Muscle layer of colon (tissue), 2 donors: Measurements from ENCODE around the gene CCBE1.

ENCODE experiments used
- H3K27ac ChIP-seq: one replicate; pipeline ENCODE4 v1.7.0; 2013; ENCODE audit warnings: low read depth, mild to moderate bottlenecking, low read length, moderate library complexity
- H3K27me3 ChIP-seq, 2 donors: one replicate each; pipeline ENCODE4 v1.7.0; 2013; ENCODE audit warnings: low read length in 2 of 2, mild to moderate bottlenecking in 2 of 2; ENCODE audit not compliant: insufficient read depth in 2 of 2, control insufficient read depth in 1 of 2
- H3K36me3 ChIP-seq: one replicate; pipeline ENCODE4 v1.7.0; 2013; ENCODE audit warnings: mild to moderate bottlenecking, low read length; ENCODE audit not compliant: insufficient read depth
- H3K4me1 ChIP-seq: one replicate; pipeline ENCODE4 v1.7.0; 2013; ENCODE audit warnings: mild to moderate bottlenecking, low read length; ENCODE audit not compliant: insufficient read depth
- H3K4me3 ChIP-seq, 2 donors: one replicate each; pipeline ENCODE4 v1.7.0; 2013; ENCODE audit warnings: low read length in 2 of 2, low read depth in 1 of 2, mild to moderate bottlenecking in 1 of 2, moderate library complexity in 1 of 2
- H3K9ac ChIP-seq: one replicate; pipeline ENCODE4 v1.7.0; 2013; ENCODE audit warnings: low read length
- H3K9me3 ChIP-seq: one replicate; pipeline ENCODE4 v1.7.0; 2013; ENCODE audit warnings: mild to moderate bottlenecking, low read length
- donor health status: abdominal sarcoma.
- donor health status: Adenocarcinoma of cecum.

CCBE1 gene

DNA sequence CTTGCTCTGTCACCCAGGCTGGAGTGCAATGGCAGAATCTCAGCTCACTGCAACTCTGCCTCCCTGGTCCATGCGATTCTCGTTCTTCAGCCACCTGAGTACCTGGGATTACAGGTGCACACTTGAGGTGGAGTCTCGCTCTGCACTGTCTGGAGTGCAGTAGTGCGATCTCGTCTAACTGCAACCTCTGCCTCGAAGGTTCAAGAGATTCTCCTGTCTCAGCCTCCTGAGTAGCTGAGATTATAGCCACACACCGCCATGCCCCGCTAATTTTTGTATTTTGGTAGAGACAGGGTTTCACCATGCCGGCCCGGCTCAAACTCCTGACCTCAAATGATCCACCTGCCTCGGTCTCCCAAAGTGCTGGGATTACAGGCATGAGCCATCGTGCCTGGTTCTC is 83.3 kb downstream of the CCBE1 start:
- no peaks in the 10 kb centered on the region for H3K36me3 ChIP-seq
- no peak overlapping the region for H3K27ac ChIP-seq
- H3K4me1 ChIP-seq, result peaks cover 41% of the 10 kb centered on the region
- no peak overlapping the region for H3K9ac ChIP-seq
- H3K27me3 ChIP-seq, result no peaks in the 10 kb centered on the region
- H3K9me3 ChIP-seq, result no peaks in the 10 kb centered on the region
- H3K4me3 ChIP-seq, result no peak overlapping the region

DNA sequence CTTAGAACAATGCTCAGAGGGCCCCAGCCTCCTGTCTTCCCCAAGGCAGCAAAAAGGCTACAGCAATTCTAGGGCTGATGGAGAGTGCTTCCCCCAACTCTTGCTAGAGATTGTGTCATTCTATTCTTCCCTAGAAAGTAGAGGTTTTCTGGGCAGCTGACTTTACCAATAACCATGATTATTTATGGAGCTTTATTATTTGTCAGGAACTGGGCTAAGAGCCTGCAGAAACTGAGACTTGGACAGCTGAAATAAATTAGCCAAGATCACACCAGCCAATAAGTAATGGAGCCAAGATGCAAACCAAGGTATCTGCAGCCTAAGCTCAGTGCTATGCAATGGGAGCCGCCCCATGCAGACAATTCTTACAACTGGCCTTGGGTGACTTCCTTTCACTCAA is 84.8 kb downstream of the CCBE1 start:
- no peak overlapping the region for H3K9ac ChIP-seq
- H3K36me3 ChIP-seq, result no peaks in the 10 kb centered on the region
- no peak overlapping the region for H3K4me3 ChIP-seq
- H3K9me3 ChIP-seq, result no peaks in the 10 kb centered on the region
- peaks cover 39% of the 10 kb centered on the region for H3K4me1 ChIP-seq
- no peak overlapping the region for H3K27ac ChIP-seq
- no peaks in the 10 kb centered on the region for H3K27me3 ChIP-seq

- H3K4me1 ChIP-seq, result peaks cover 42% of the 10 kb centered on the region
- no peak overlapping the region for H3K27ac ChIP-seq
Observed at GRCh38 chr18:59610546-59611140, 86.6 kb downstream of the CCBE1 start.

DNA sequence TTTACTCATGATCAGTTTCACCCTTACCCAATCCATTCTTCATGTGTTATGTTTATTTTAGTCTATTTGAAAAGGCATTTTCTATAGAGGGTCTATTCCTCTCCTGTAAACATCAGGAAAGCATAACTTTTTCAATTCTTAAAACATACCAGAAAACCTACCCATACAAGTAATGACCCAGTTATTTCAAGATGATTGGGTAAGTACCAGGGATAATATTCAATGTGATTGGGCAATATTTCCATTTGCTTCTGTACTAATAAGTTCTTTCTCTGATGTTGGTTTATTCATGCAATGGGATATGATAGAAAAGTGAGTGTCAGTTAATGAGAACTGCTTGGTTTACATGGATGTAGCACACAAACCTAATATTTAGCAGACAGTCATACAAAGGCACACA is 87.6 kb downstream of the CCBE1 start:
- Histone ChIP-seq H3K27me3 (no peaks in the 10 kb centered on the region), H3K9me3 (no peaks in the 10 kb centered on the region), H3K9ac (no peak overlapping the region)

More at GRCh38 chr18:59610546-59611140, 86.6 kb downstream of the CCBE1 start:
- Histone ChIP-seq H3K9me3 (no peaks in the 10 kb centered on the region), H3K9ac (no peak overlapping the region), H3K4me3 (no peak overlapping the region), H3K27me3 (no peaks in the 10 kb centered on the region), H3K36me3 (no peaks in the 10 kb centered on the region)

DNA sequence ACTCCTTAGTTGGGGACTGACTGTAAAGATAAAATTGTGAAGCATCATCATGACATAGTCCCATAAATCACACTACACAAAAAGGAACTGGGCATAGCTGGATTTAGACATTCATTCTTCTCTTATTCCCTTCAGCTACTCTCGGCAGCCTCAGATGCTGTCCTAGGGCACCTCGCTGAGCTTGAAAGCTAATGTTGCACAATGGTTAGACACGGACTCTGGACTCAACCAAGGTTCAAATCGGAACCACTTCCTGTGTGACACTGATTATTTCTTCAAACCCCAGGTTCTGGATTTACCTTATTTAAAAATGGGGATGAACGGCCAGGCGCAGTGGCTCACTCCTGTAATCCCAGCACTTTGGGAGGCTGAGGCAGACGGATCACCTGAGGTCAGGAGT is 89.8 kb downstream of the CCBE1 start:
- no peak overlapping the region for H3K27ac ChIP-seq
- H3K4me1 ChIP-seq, result peaks cover 55% of the 10 kb centered on the region
- H3K36me3 ChIP-seq, result no peaks in the 10 kb centered on the region

More for the DNA sequence above, 87.6 kb downstream of the CCBE1 start:
- Histone ChIP-seq H3K36me3 (no peaks in the 10 kb centered on the region), H3K27ac (no peak overlapping the region), H3K4me1 (peaks cover 51% of the 10 kb centered on the region), H3K4me3 (no peak overlapping the region)

DNA sequence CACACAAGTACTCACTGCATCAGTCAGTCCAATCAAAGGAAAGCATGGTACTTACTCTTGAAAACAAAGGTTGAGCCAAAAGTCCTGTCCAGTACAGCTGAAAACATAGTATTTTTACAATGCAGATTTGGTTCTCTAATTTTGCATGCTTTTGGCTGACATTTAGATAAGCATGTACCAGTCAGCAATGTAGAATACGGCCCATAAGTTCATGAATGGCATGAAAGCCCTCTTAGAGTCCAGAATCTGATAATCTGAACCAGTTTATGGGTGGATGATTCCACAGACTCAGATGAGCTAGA is 90.2 kb downstream of the CCBE1 start:
- Histone ChIP-seq H3K27ac (no peak overlapping the region), H3K27me3 (no peaks in the 10 kb centered on the region), H3K4me3 (no peak overlapping the region), H3K36me3 (no peaks in the 10 kb centered on the region), H3K4me1 (peaks cover 52% of the 10 kb centered on the region), H3K9ac (no peak overlapping the region), H3K9me3 (no peaks in the 10 kb centered on the region)

More for the DNA sequence above, 89.8 kb downstream of the CCBE1 start:
- Histone ChIP-seq H3K4me3 (no peak overlapping the region), H3K9me3 (no peaks in the 10 kb centered on the region), H3K27me3 (no peaks in the 10 kb centered on the region), H3K9ac (no peak overlapping the region)

DNA sequence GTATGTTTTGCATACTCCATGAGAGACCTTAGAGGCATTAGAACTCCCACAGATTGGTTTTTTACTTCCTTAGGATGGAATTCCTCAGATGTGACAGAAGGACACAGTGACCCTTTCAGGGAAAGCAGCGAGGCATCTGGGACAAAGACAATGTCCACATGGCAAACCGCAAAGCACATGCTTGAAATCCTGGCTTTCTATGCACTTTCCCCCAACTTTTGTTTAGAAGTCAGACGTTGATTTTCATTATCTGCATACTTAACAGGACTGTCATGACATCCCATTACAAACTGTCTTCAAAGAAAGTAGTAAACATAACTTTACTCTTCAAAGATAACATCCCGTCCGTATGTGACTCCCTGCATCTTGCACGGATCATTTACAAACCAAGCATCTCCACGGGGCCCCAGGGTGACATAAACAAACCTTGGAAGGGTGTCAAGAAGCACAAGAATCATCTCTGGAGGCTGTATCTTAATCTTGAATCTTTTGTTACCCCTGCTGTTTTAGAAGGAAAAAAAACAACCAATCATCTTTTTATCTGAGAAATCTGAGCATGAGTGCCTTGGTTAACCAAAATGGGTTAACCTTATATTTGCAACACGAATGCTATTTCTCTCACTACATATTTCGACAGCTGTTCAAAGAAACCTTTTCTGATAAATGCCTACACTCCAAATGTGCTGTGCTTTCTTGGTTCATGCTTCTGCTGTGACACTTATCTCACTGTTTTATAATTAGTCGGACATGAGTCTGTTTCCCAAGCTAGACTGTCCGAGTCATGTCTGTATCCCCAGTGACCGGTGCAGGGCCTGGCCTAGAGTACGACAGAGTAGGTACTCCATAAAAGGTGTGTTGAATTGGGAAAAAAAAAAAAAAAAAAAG is 90.8 kb downstream of the CCBE1 start:
- H3K4me1 ChIP-seq, result peaks cover 52% of the 10 kb centered on the region
- no peaks in the 10 kb centered on the region for H3K27me3 ChIP-seq
- no peak overlapping the region for H3K9ac ChIP-seq
- no peaks in the 10 kb centered on the region for H3K9me3 ChIP-seq
- H3K4me3 ChIP-seq, result no peak overlapping the region
- no peaks in the 10 kb centered on the region for H3K36me3 ChIP-seq
- H3K27ac ChIP-seq, result no peak overlapping the region

GRCh38 chr18:59605633-59606192 is 91.5 kb downstream of the CCBE1 start:
- Histone ChIP-seq H3K9me3 (no peaks in the 10 kb centered on the region), H3K4me1 (peaks cover 45% of the 10 kb centered on the region), H3K36me3 (no peaks in the 10 kb centered on the region), H3K4me3 (peak overlapping the region in 1 of 2 donors; percentile 4), H3K9ac (no peak overlapping the region), H3K27ac (no peak overlapping the region), H3K27me3 (no peaks in the 10 kb centered on the region)

DNA sequence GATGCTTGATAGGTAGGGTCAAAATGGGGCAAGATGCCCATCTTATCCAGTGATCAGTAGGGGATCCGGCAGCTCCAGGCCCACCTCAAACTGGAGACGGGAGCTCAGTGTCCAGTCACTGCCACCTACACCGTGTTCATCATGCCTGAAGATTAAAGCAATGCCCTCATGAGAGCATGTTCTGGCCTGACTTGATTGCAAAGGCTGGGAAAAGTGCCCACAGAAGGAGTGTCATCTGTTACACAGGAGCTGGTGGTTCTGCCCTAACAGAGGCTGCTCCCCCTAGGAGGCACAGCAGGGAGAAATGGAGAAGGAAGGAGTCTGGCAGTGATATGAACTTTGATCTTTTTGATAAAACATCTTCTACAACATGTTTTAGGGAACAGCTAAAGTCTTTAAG is 92.3 kb downstream of the CCBE1 start:
- Histone ChIP-seq H3K4me3 (no peak overlapping the region), H3K27me3 (no peaks in the 10 kb centered on the region), H3K9me3 (no peaks in the 10 kb centered on the region), H3K4me1 (peaks cover 41% of the 10 kb centered on the region), H3K27ac (no peak overlapping the region), H3K36me3 (no peaks in the 10 kb centered on the region), H3K9ac (no peak overlapping the region)

DNA sequence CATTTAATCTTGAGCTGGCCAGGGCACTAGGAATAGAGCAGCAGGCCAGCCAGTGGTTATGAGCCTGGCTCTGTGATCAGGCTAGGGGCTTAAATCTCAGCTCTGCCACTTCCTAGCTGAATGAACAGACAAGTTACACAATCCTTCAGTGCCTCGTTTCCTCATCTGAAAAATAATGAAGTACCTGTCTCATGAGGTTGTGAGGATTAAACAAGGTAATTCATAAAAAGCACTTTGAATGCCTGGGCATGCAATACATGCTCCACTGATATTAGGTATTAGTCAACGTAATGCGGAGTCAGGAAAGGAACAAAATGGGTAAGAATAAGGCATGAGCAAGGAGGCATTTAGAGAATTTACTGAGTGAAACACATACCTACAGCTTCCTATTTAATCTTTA is 100.2 kb downstream of the CCBE1 start:
- Histone ChIP-seq H3K27ac (no peak overlapping the region), H3K36me3 (no peaks in the 10 kb centered on the region), H3K27me3 (no peaks in the 10 kb centered on the region), H3K9ac (no peak overlapping the region), H3K4me3 (no peak overlapping the region), H3K4me1 (peaks cover 26% of the 10 kb centered on the region), H3K9me3 (no peaks in the 10 kb centered on the region)

GRCh38 chr18:59593291-59593717 is 103.9 kb downstream of the CCBE1 start:
- Histone ChIP-seq H3K4me3 (no peak overlapping the region), H3K27me3 (no peaks in the 10 kb centered on the region), H3K27ac (peak overlapping the region; percentile 12), H3K9me3 (no peaks in the 10 kb centered on the region), H3K4me1 (peaks cover 26% of the 10 kb centered on the region), H3K36me3 (no peaks in the 10 kb centered on the region), H3K9ac (no peak overlapping the region)
